Measurements from ENCODE around the gene FAM81A.
A peak's percentile ranks its signal among the peaks of the same experiment; 100 is the strongest.
"Not testable (repeated sequence)": the region's sequence is repeated elsewhere in the genome, so short reads cannot be mapped to it uniquely, and the experiment has no call there.

Gene FAM81A

DNA sequence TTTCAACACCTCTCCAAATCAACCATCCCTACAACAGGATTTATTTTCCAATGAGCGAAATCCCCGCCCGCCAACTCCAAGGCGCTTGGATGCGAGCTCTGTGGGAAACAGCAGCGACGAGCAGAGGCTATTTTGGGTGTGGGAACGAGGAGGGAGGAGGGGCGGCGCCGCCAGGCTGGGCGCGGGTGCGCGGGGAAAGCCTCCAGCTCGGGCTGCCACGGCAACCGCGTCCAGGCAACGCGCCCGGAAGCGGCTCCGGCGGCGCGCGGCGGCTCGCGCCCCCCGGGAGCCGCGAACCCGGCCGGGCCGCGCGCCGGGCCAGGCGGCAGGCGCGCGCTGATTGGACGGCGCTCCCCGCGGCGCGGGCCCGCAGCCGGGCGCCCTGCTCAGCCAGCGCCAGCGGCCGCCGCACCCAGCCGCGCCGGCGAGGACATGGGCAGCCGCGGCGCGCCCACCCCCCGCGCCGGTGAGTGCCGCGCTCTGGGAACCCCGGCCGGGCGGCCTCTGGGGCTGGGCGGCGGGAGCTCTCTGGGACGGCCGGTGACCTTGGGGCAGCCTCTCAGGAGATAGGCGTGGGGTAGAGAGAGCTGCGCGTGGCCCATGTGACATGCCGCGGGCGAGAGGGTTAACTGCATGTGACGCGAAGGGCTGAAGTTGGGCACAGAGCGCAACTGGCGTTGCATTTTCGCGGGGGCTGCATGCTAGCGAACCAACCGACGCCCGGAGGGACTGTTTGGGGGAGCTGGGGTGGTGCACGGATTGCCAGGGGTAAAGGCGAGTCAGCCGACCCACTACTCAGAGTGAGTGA is at the start of gene FAM81A:
Gene FAM81A (plus strand): TSS at position 370 of the 808 bp plus-strand sequence. CDS start 20,441 bp downstream, outside the sequence.
- DNase-seq, result peak; percentile 56 to 72

DNA sequence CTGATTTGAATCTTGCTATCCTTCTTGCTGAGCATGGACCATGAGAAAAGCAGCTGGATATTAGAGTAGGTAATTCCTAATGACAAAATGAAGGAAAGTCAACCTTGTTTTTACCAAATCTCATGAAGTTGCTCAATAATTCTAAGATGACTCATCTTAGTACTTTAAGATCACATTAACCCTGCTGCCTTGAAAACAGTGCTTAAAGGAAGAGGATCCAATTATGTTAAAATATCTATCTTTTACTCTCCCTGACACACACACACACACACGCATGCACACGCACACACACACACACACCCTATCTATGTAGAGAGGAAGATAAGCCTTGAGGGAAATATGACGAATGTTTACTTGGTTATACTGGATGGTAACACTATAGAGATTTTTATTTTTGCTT is 49.3 kb upstream of the FAM81A start:
- DNase-seq, result no peak

DNA sequence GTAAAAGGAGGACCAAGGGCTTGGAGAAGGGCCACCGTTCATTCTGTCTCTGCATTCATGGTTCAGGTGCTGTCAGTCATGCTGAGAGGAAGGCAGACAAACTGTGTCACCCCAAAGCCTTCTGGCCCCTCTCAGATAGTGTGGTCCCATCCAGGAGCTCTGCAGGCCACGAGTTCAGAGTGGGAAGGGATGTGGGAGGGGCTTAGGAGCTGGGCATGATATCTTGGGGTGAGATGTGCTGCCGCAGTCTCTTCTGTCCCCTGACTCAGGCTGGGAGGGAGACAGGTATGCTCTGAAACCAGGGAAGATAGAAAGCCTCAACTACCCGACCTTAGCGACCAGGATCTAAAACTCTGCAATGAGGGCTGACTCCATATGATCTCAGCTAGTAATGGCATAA is 45.7 kb upstream of the FAM81A start:
- DNase-seq, result no peak

DNA sequence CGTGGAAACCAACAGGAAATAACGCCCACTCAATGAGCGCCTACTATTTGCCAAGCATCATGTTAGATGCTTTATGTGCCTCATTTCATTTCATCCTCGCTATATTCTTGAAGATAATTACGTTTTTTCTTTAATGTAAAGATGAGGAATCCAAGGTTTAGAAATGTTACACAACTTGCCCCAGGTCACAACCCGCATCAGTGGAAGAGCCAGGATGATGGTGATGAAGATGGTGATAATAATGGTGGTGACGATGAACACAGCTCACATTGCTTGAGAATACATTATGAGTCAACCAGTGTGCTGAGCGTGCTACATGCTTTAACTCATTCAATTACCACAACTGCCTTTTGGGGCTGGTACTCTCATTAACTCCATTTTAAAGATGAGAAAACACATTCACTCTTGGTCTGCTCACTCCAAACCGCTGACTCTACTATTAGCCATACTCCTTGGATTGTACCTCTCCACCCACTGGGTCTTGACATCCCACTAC is 43.8 kb upstream of the FAM81A start:
- no peak for DNase-seq

DNA sequence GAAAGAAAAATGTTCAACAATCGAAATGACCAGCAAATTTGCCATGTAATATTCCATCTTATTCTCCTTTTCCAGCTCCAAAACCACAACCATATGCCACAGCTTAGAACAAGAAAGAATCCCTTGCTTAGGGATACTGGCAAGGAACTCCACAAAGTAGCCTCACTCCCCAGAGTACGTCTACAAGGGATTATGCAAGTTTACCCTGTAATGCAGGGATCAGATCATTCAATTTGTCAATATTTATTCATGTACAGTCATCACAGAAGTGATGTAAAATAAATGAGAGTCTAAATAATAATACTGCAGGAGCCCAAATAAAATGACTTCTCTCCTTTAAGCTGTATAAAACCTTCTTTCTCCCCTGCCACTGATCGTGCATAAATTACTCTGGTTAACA is 41.8 kb upstream of the FAM81A start:
- no peak for DNase-seq

DNA sequence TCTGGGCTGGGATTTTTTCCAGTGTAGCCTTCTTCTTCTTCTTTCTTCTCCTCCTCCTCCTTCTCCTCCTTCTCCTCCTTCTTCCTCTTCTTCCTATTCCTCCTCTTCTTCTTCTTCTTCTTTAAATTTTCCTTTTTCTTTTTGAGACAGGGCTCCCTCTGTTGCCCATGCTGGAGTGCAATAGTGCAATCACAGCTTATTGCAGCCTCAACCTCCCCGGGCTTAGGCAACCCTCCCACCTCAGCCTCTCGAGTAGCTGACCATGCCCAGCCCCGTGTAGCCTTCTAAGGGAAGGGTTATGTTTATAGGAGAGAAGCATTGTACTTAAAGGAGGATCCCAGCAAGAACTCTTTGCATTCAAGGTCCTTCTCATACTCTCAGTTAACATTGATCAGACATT is 41.3 kb upstream of the FAM81A start:
- no peak for DNase-seq

DNA sequence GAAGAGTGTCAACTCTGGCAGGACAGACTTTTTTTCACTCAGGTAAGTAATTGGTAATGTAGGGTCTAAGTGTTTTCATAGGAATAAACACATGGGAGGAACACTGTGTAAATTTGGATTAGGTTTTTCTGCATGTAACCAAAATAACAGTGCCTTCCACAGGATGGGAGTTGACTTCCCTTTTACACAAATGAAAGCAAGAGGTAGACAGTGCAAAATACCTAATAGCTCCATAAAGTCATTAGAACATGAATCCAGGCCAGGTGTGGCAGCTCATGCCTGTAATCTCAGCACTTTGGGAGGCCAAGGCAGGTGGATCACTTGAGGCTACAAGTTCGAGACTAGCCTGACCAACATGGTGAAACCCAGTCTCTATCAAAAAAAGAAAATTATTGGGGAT is 39.8 kb upstream of the FAM81A start:
- no peak for DNase-seq

DNA sequence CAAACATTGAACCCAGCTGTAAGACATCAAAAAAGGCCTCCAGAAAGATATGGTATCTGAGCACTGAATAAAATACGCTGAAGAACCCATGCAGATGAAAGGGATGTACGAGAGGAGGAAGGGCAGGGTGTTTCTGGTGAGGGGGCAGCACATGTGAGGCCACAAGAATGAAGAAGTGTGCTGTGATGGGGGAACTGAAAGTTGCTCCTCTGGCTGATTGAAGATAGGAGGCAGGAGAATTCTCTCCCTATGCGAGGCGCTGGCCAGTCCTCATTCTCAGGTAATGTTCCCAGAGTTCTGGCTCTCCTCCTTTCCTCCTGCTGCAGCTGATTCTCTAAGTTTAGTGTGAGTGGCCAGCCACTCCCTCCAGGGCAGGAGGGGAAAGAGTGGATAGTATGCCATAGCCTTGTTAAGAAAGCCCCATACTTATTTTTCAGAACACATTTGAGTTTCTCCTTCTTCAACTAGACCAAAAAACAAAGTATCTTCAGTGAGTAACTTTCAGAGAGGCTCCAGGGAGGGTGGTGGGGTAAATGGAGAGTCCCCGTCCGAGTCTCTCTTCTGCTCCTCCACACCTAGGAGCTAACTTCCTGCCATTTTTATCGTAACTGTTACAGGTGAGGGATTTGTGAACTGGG is 38.4 kb upstream of the FAM81A start:
- DNase-seq, result no peak

DNA sequence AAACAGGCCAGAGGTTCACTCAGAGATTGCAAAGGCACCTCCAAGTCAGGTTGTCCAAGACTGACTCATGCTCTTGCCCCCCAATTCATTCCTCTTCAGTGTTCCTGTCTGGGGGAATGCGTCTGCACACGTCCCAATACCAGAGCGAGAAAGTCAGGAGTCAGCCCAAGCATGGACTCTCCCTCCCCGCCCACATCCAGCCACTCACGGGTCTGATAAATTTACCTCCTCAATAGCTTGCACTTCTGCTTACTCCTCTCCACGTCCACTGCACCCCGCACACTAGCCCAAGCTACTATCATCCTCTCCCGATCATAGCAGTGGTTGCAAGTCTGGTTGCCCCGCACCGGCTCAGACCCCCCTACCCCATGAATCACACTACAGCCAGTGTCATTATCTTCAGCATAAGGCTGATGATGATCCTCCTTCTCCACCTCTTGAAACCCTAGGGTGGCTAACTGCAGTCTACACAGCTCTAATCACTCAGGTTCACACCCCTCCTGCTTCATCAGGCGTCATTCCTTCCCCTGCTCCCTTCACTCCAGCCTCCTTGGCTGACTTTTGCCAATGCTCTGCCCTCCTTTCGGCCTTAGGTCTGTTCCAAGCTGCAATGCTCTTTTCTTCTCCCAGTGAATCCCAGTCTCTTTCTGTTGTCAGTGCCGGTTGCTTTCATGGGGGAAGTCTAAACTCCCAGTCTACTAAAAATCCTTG is 37.7 kb upstream of the FAM81A start:
- no peak for DNase-seq

DNA sequence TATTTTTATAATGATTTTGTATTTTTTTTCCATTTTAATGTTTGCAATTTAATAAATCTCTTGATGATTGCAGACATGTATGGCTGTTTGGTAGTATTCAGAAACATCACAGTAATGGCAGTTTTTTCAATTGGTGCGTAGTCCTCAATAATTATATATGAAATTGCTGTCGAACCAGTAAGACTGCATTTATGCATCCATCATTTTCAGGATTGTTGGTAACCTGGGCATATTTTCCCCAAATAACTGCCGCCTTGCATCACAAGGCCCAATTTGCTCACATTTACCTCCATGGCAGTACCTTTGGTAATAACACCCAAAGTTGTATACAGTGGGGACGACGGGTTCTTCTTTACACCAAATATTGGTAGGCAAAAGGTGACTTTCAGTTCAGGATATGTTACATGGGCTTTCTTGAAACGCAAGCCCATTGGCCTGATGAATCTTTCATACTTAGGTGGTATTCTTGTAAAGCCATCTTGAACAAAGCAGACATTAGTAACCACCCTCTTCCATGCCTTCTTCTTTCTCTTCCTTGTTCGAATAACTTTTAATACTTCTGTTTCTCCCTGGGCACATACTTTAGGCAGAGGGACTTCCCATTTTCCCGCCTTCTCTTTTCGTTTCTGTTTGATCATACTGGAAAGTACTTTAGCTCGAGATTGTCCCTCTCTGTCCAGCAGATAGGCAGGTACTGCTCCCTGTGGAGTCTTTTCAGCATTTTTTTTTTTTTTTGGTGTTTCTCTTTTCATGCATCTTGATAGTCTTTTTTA is 36.7 kb upstream of the FAM81A start:
- DNase-seq, result not testable (repeated sequence)

DNA sequence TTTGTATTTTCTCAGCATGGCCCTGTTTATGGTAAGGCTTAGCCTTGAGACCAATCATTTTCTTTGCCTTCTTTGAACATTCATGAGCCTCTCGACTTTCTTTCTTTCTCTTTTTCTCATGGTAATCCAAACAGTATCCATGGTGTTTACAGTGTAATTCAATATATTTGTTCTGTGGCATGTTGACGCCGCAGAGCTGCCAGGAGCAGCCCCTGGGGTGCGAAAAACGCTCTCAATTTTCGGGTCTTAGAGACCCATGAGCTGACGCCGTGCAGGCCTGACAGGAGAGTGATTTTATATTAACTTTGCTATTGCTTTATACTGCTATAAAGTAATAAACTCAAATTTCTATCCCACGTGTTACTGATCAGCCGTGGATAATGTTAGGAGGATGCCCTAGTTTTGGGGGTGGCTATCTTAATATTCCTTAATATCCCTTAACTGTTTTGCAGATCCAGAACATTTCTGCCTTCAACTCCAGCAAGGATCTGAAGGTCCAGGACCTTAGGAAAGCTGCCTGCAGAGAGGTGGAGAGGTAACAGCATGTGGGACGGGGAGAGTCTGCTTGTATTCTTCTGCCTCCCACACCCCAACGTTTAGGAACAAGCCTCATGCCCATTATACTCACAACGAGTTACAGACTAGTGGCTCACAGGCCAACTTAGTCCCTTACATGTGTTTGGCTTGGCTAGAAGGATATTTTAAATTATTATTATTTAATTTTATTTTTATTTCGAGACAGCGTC is 36.0 kb upstream of the FAM81A start:
- DNase-seq, result no peak

DNA sequence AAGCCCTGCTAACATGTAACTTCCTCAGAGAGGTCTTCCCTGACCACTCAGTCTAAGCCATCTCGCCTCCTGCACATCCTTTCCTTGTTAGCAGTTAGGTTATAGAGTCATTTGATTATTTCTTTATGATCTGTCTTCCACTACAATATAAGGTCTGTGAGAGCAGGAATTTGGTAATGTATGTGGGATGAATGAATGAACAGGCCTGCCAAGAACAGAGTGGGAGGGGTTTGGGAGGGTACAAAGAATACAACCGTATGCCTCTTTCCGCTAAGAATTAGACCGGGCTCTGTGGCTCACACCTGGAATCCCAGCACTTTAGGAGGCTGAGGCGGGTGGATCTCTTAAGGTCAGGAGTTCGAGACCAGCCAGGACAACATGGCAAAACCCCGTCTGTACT is 32.9 kb upstream of the FAM81A start:
- no peak for DNase-seq

DNA sequence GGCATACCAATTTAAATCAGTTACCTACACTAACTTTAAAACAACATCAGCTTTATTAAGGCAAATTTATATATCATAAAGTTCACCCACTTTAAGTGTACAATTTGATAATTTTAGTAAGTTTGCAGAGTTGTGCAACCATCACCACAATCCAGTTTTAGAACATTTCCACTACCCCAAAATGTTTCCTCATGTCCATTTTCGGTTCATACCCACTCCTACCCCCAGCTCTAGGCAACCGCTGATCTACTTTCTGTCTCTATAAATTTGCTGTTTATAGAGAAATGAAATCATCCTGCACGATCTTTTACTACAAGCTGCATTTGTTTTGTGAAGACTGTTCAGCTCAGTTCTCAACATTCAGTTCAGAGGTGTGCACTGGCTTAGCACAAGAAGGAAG is 31.5 kb upstream of the FAM81A start:
- no peak for DNase-seq

DNA sequence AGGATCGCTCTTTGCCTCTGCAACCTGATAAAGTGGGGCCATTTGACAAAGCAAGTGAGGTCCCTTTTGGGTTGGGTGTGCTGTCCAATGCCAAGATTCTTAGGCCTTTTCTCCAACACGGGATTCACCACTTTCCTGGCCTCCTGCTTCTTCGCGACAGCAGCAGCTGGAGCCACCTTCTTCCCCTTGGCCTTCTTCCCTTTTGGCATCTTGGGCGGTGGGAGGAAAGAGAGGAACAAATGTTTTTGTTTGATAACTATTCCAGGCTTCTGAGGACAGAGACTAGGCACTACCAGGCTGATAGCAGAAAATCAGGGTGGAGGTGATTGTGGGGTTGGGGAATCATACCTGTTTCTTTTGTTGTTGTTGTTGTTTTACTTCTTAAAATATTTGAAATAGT is 30.0 kb upstream of the FAM81A start:
- no peak for DNase-seq

DNA sequence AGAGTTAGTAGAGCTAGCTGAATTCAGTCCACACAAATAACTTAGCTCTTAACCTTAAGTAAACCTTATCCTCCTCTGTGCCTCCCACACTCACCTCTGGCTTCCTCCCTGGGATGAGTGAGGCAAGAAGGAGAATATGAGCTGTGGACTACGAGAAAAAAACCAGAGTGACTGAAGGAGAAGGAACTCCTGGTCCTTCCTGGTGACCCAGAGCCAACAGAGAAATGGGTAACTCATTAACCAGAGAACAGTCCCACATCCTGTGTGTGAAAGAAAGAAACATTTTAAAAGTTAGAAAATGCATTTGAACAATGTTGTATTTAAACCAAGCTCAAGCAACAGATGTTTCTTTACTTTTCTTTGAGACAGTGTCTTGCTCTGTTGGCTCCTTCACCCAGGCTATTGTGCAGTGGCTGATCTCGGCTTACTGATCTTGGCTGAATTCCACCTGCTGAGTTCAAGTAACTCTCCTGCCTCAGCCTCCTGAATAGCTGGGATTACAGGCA is 27.5 kb upstream of the FAM81A start:
- no peak for DNase-seq

DNA sequence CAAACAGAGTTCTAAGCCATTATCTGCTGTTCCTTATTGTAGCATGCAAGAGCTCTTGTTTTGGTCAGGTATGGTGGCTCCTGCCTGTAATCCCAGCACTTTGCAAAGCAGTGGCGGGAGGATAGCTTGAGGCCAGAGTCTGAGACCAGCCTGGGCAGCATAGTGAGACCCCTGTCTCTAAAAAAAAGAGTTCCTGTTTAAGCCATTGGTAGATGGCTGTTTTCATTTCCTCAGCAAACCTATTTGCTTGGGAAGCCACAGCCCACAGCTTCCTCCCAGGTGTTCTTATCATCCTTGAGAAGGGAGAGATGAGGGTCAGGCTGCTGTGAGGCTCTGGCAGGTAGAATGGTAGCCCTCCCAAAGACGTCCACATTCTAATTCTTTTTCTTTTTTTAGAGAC is 24.4 kb upstream of the FAM81A start:
- no peak for DNase-seq

DNA sequence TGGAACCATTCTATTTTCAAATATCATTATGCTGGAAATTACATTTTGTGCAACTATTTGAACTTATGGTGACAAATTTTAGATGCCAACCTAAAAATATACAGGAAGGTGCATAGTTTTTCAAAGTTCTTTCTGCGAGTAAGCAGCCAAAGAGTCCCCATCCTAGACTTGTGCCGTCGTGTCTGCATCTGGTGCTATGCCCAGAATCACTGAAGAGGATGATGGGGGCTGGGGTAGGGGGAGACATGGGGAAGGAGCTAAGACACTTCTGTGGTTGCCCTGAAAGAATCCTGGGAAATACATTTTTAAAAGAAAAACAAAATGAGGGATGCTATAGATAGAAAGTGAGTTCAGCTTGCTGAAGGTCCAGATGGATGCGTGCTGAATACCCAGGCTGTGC is 21.2 kb upstream of the FAM81A start:
- DNase-seq, result no peak

DNA sequence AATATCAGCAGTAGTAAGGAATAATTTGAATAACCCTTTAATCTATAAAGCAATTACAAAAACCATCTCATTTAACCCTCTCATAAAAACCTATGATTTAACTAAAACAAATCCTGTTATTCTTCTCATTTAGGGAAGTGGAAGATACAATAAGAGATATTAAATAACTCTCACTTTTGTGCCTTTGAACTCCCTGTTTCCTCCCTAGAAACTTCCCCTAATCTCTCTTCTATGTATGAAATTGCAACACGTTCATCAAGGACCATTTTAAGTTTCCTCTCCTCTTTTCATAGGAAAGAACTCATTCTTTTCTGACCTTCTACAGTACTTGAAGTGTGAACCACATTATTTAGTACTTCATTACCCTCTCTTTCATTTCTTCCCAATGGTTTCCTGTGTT is 18.8 kb upstream of the FAM81A start:
- DNase-seq, result no peak

DNA sequence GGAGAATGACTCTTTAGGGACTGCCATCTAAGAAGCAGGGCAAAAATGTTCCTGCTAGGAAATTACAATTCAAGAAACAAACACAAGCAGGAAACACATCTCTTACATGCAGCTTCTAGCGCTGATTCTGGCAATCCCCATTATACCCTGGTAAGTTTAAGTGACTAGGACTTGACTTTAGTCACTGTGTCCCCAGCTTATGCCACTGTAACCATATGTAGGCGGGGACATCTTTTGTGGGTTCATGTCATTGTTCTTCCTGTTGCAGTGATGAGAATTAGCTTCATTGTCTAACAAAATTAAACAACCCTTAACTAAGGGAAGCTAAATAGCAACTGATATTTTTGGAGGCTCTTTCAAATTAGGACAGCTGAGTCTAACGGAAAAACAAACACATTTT is 17.9 kb upstream of the FAM81A start:
- no peak for DNase-seq

DNA sequence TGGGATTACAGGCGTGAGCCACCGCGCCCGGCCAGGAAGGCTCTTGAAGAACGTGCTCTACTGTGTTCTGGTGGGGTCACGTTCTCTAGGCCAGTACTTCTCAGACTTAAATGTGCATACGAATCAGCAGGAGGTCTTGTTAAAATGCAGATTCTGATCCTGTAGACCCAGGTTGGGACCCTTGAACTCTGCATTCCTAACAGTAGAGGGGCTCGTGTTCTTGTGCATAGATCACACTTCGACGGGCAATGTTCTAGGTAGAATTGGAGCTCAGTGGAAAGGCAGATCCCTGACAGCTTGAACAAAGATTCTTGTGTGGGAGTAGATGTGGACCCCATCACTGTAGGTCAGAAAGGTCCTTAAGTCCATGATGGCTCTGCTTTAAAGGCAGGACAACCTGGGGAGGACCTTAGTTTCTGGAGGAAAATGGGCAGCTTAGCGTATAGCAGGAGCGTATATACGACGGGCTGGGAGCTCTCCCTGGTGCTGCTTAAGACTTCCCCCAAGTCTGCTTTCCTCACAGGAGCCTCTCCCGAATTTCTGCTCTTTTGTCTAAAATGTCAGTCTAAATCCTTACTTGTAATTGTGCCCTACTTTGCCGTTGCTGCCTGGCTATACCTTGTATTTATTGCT is 16.9 kb upstream of the FAM81A start:
- DNase-seq, result no peak

DNA sequence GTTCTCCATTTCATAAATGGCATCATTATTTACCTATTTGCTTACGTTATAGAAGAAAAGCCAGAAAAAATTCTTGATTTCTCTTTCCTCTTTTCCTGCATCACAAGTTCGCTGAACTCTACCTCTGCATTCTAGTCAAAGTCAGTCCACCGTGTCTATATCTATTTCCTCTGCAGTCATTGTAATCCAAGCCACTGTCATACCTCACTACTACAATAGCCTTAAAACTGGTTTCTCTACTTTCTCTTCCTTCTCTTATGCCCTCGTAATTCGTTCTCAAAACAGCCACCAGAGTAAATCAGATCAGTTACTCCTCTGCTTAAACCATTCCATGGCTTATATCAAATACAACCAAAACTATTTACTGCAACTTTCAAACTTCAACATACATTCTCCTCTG is 13.4 kb upstream of the FAM81A start:
- no peak for DNase-seq

DNA sequence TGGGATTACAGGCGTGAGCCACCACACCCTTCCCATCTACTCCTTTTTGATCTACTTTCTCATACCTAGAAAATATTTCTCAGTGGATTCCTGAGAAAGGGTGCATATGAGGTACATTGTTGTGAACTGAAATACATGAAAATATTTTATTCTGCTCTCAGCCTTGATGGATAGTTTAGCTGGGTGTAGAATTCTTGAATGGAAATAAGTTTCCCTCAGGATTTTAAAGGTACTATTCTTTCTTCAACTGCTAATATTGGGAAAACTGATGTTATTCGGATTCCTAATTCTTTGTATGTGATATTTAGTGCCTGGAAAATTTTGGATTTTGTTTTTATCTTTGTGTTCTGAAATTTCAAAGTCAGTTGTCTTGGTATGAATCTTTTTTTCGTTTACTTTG is 9.1 kb upstream of the FAM81A start:
- DNase-seq, result not testable (repeated sequence)
